ENCODE results near the gene KLHL21. TPM values are rescaled to one million over a fixed set of nuclear protein-coding genes. Genes with fewer than 3 reads are reported as not detected.

KLHL21 gene
- total and polyA plus RNA-seq, 9 of the 15 experiments (the other 6 are each of a cell fraction or from before 2014, with no cell fraction given): 2.1 to 42.1 (median 17.5) TPM

GRCh38 chr1:6603915-6604558 is 1.4 kb upstream of the KLHL21 start (continued):
- TF ChIP-seq HOMEZ (CRISPR knock-in tag; IDR thresholded peaks at IDR 0.05) (no peak), CBX1 (IDR thresholded peaks at IDR 0.05; ENCODE audit: low read depth) (0 out of 2 replicates have a peak, but pooled peaks have one; percentile 60), SLC30A9 (CRISPR knock-in tag; IDR thresholded peaks at IDR 0.05) (no peak), SMAD4 (CRISPR knock-in tag; conservative IDR thresholded peaks at IDR 0.05) (peak; percentile 92; the same call in 1 of the 2 replicates), EP400 (IDR thresholded peaks at IDR 0.05) (peak; percentile 99), ZNF695 (CRISPR knock-in tag; IDR thresholded peaks at IDR 0.05) (no peak), CHD2 (IDR thresholded peaks at IDR 0.05; ENCODE audit: low read depth, low read length) (no peak), ERF (CRISPR knock-in tag; IDR thresholded peaks at IDR 0.05) (0 out of 2 replicates have a peak, but pooled peaks have one; percentile 28), ARID3B (CRISPR knock-in tag; IDR thresholded peaks at IDR 0.05; ENCODE audit: borderline replicate concordance) (0 out of 2 replicates have a peak, but pooled peaks have one; percentile 20), CREB3 (tag; conservative IDR thresholded peaks at IDR 0.05; ENCODE audit: low read depth) (peak; percentile 94), ZNF512 (tag; IDR thresholded peaks at IDR 0.05) (0 out of 2 replicates have a peak, but pooled peaks have one; percentile 5), BMI1 (IDR thresholded peaks at IDR 0.05; ENCODE audit: low read length) (no peak), ZKSCAN8 (CRISPR knock-in tag; IDR thresholded peaks at IDR 0.05) (peak; percentile 91), CREB1 (IDR thresholded peaks at IDR 0.05) (no peak), CREB1 (CRISPR knock-in tag; IDR thresholded peaks at IDR 0.05) (no peak), NFIC (IDR thresholded peaks at IDR 0.05) (peak; percentile 3; the same call in 1 of the 2 replicates), DEAF1 (CRISPR knock-in tag; IDR thresholded peaks at IDR 0.05) (0 out of 2 replicates have a peak, but pooled peaks have one; percentile 7), ARID3A (IDR thresholded peaks at IDR 0.05; ENCODE audit: borderline replicate concordance, low read depth, low read length) (peak; percentile 51; the same call in 1 of the 2 replicates), ZNF165 (CRISPR knock-in tag; IDR thresholded peaks at IDR 0.05; ENCODE audit: borderline replicate concordance) (no peak)
